B cell (primary cell): Measurements from ENCODE around the gene OR8B8. TPM values are rescaled to one million over a fixed set of nuclear protein-coding genes. Genes with fewer than 3 reads are reported as not detected.

Experiments used
- ATAC-seq: fragments of 200-7000 bp; cut with Tn5 transposase; one replicate; pipeline ENCODE4 v1.10.0; 2021; ENCODE audit warnings: low read depth, mild to moderate bottlenecking, moderate number of reproducible peaks, moderate library complexity
- CTCF ChIA-PET: fragments of 350-600 bp; sonication (Branson Sonifier 250); formaldehyde crosslinking; loops from one replicate; lab custom pipeline; 2021; ENCODE audit warnings: antibody characterized with exemption, inconsistent platforms; lab: Charles Lee
- POLR2A ChIA-PET: fragments of 350-600 bp; sonication (Branson Sonifier 250); formaldehyde crosslinking; loops from one replicate; lab custom pipeline; 2021; ENCODE audit warnings: antibody characterized with exemption; lab: Charles Lee
- DNase-seq: peaks from one replicate; pipeline ENCODE4 v3.0.0; 2013
- H2AFZ ChIP-seq: 2 replicates; pipeline ENCODE4 v1.6.1; 2012; ENCODE audit warnings: mild to moderate bottlenecking, low read depth, low read length; ENCODE audit not compliant: insufficient read depth, poor library complexity, severe bottlenecking
- H3K27ac ChIP-seq, 2 donors: 1 replicate in 1 of 2; 2 replicates in 1 of 2; pipeline ENCODE4 v1.5.1; 2012 to 2013; ENCODE audit warnings: low read length in 2 of 2, mild to moderate bottlenecking in 2 of 2, moderate library complexity in 1 of 2
- H3K27me3 ChIP-seq, 4 experiments: fragments of 200-600 bp in 1 of 4; sonication (generic) in 1 of 4; replicated peaks in 1 of 4; 1 replicate in 2 of 4; 2 replicates in 2 of 4; pipeline versions ENCODE4 v1.6.1 to v1.7.0; 2013 to 2016; ENCODE audit warnings: low read length in 3 of 4, mild to moderate bottlenecking in 2 of 4, mixed read lengths in 1 of 4, moderate library complexity in 1 of 4; ENCODE audit not compliant: insufficient read depth in 4 of 4, control insufficient read depth in 3 of 4; ENCODE audit errors: control extremely low read depth in 1 of 4
- H3K36me3 ChIP-seq, 2 experiments: replicated peaks in 1 of 2; 1 replicate in 1 of 2; 2 replicates in 1 of 2; pipeline versions ENCODE4 v1.6.1 to v1.7.1; 2013; ENCODE audit warnings: low read length in 1 of 2; ENCODE audit not compliant: insufficient read depth in 2 of 2, control insufficient read depth in 1 of 2; ENCODE audit errors: control extremely low read depth in 1 of 2, extremely low read depth in 1 of 2
- H3K4me1 ChIP-seq, 2 donors: fragments of 200-600 bp in 1 of 2; sonication (generic) in 1 of 2; 1 replicate in 1 of 2; 2 replicates in 1 of 2; pipeline versions ENCODE4 v1.5.1 to v1.6.1; 2013 to 2017; ENCODE audit warnings: low read length in 2 of 2; ENCODE audit not compliant: control insufficient read depth in 2 of 2, insufficient read depth in 2 of 2
- H3K4me2 ChIP-seq: replicated peaks from 2 replicates; pipeline ENCODE3; 2012; ENCODE audit warnings: mild to moderate bottlenecking, low read depth, low read length; ENCODE audit not compliant: poor library complexity, severe bottlenecking
- H3K4me3 ChIP-seq, 5 experiments: fragments of 200-600 bp in 1 of 5; sonication (generic) in 1 of 5; 1 replicate in 3 of 5; 2 replicates in 2 of 5; pipeline versions ENCODE4 v1.5.1 to v1.7.0; 2011 to 2016; ENCODE audit warnings: low read length in 4 of 5, mild to moderate bottlenecking in 4 of 5, low read depth in 2 of 5, control low read depth in 1 of 5, moderate library complexity in 1 of 5; ENCODE audit not compliant: insufficient read depth in 1 of 5; ENCODE audit errors: control extremely low read depth in 1 of 5, extremely low read depth in 1 of 5
- H3K79me2 ChIP-seq: fragments of 200-600 bp; sonication (generic); one replicate; pipeline ENCODE4 v1.6.0; 2016; ENCODE audit warnings: low read length; ENCODE audit not compliant: control insufficient read depth, insufficient read depth
- H3K9ac ChIP-seq: fragments of 200-600 bp; sonication (generic); 2 replicates; pipeline ENCODE4 v1.6.1; 2017; ENCODE audit warnings: mild to moderate bottlenecking, low read length, moderate library complexity
- H3K9me3 ChIP-seq, 3 donors: one replicate each; pipeline versions ENCODE4 v1.6.1 to v1.7.1; 2013; ENCODE audit warnings: low read length in 2 of 3; ENCODE audit not compliant: control insufficient read depth in 2 of 3, insufficient read depth in 1 of 3; ENCODE audit errors: control extremely low read depth in 1 of 3
- H4K20me1 ChIP-seq: 2 replicates; pipeline ENCODE4 v1.6.0; 2012; ENCODE audit warnings: mild to moderate bottlenecking, low read length; ENCODE audit not compliant: insufficient read depth, control insufficient read depth, poor library complexity, severe bottlenecking
- H3K27ac Mint-ChIP-seq: one replicate; pipeline ENCODE4 v1.8.0; 2021; ENCODE audit warnings: mixed read lengths
- H3K27me3 Mint-ChIP-seq: one replicate; pipeline ENCODE4 v1.8.0; 2021; ENCODE audit warnings: mixed read lengths
- H3K4me1 Mint-ChIP-seq: one replicate; pipeline ENCODE4 v1.8.0; 2021; ENCODE audit warnings: mixed read lengths
- H3K4me3 Mint-ChIP-seq: one replicate; pipeline ENCODE4 v1.8.0; 2021; ENCODE audit warnings: mixed read lengths
- H3K9me3 Mint-ChIP-seq: one replicate; pipeline ENCODE4 v1.8.0; 2022; ENCODE audit warnings: mixed read lengths; ENCODE audit not compliant: insufficient read depth
- EZH2 ChIP-seq: IDR thresholded peaks from 2 replicates; pipeline ENCODE4 v1.6.1; 2012; ENCODE audit warnings: borderline replicate concordance, low read depth, mild to moderate bottlenecking, moderate library complexity, low read length; ENCODE audit not compliant: insufficient read depth, poor library complexity, severe bottlenecking
- WGBS: methylation state at CpG from one replicate; pipeline ENCODE4 v1.1.5; 2013; ENCODE audit warnings: missing lambda C conversion rate; ENCODE audit not compliant: insufficient coverage; 5-methylcytosine and 5-hydroxymethylcytosine counted together
- intact Hi-C: fragments of 100-400 bp; cut with micrococcal nuclease; formaldehyde crosslinking; loops from one replicate; pipeline ENCODE4 v1.10.0; 2022
- polyA plus RNA-seq: library from polyadenylated mRNA; depleted of rRNA; stranded (reverse); fragments of >200 nt; gene quantifications from 2 replicates; pipeline ENCODE4 v1.2.3, GENCODE V29; 2012
- total RNA-seq, 2 donors: library from RNA; stranded (reverse); fragments of 120-200 nt in 1 of 2; gene quantifications; 1 replicate in 1 of 2; 2 replicates in 1 of 2; pipeline versions ENCODE4 v1.2.3 to v1.2.4, GENCODE V29; 2013 to 2022
- TF ChIP-seq, protein P1 (sequence below): fragments of 200-600 bp; IDR thresholded peaks from one replicate; pipeline ENCODE4 v1.8.0; 2022; ENCODE audit warnings: antibody characterized with exemption, mild to moderate bottlenecking

The OR8B8 gene
- total and polyA plus RNA-seq, 2 donors (not counting 1 experiment from before 2014, with no cell fraction given) = not detected

DNA sequence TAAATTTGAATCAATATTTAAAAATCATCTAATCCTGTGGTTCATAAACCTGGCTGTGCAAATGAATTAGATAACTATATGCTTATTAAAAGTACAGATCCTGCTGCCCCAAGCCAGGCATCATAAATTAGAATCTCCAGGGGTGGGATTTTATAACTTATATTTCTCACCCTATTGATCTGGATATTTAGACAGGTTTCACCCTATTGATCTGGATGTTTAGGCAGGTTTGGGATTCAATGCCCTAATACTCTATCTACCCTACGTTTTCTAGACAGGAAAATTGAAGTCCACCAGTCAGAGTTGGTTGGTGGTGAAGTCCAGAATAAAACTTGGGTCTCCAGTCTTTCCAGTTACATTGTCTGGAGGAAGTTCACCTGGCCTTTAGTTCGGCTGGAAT lies 2.6 kb downstream of the OR8B8 start:
- Histone ChIP-seq H3K4me2 (no peak overlapping the region), H3K4me3 (no peak overlapping the region), H4K20me1 (no peaks in the 10 kb centered on the region), H3K27me3 (peaks cover 0 to 3% (median 0%) of the 10 kb centered on the region in 4 experiments), H3K27ac (no peak overlapping the region), H3K4me1 (no peaks in the 10 kb centered on the region), H3K36me3 (no peaks in the 10 kb centered on the region), H2AFZ (no peak overlapping the region), H3K9ac (no peak overlapping the region), H3K79me2 (no peaks in the 10 kb centered on the region), H3K9me3 (no peaks in the 10 kb centered on the region)
- Mint-ChIP-seq H3K9me3 (no peaks in the 10 kb centered on the region), H3K27ac (no peak overlapping the region), H3K27me3 (peaks cover 34% of the 10 kb centered on the region), H3K4me1 (no peaks in the 10 kb centered on the region), H3K4me3 (no peak overlapping the region)
- no peak for ATAC-seq
- CTCF ChIA-PET = no interaction called here
- WGBS = 78% methylated on average over 1 of the region's 2 CpGs
- POLR2A ChIA-PET = no interaction called here
- no peak for DNase-seq
- intact Hi-C loops = no loop called here
- TF ChIP-seq, protein P1, sequence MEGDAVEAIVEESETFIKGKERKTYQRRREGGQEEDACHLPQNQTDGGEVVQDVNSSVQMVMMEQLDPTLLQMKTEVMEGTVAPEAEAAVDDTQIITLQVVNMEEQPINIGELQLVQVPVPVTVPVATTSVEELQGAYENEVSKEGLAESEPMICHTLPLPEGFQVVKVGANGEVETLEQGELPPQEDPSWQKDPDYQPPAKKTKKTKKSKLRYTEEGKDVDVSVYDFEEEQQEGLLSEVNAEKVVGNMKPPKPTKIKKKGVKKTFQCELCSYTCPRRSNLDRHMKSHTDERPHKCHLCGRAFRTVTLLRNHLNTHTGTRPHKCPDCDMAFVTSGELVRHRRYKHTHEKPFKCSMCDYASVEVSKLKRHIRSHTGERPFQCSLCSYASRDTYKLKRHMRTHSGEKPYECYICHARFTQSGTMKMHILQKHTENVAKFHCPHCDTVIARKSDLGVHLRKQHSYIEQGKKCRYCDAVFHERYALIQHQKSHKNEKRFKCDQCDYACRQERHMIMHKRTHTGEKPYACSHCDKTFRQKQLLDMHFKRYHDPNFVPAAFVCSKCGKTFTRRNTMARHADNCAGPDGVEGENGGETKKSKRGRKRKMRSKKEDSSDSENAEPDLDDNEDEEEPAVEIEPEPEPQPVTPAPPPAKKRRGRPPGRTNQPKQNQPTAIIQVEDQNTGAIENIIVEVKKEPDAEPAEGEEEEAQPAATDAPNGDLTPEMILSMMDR = no peak
- no peak for TF ChIP-seq EZH2

DNA sequence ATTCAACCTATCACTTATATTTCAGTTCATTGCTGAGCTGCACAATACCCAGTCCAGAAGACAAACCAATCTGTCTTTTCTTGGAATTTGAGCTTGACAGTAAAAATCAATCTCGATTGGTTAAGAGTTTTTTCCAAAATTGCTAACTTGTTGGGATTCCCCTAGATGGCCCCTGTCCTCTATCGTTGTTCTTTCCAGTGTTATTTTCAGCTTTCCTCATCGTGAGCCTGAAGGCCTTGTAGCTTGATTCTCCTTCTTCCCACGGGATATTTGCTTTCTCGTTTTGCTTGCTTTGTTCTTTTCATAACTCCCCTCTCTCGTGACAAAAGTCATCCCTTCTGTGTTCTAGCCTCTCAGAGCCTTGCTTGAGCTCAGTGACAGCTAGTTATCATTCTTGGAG lies 3.1 kb downstream of the OR8B8 start:
- Mint-ChIP-seq H3K27me3 (peaks cover 34% of the 10 kb centered on the region), H3K27ac (no peak overlapping the region), H3K4me1 (no peaks in the 10 kb centered on the region), H3K9me3 (no peaks in the 10 kb centered on the region), H3K4me3 (no peak overlapping the region)
- CTCF ChIA-PET = no interaction called here
- Histone ChIP-seq H3K27ac (no peak overlapping the region), H3K9me3 (peaks cover 0 to 2% (median 0%) of the 10 kb centered on the region in 3 donors), H3K36me3 (no peaks in the 10 kb centered on the region), H3K4me3 (no peak overlapping the region), H3K27me3 (peaks cover 0 to 3% (median 0%) of the 10 kb centered on the region in 4 experiments), H2AFZ (no peak overlapping the region), H3K79me2 (no peaks in the 10 kb centered on the region), H3K9ac (no peak overlapping the region), H4K20me1 (no peaks in the 10 kb centered on the region), H3K4me2 (no peak overlapping the region), H3K4me1 (no peaks in the 10 kb centered on the region)
- ATAC-seq = no peak
- POLR2A ChIA-PET = no interaction called here
- TF ChIP-seq, protein P1 = no peak
- no peak for TF ChIP-seq EZH2
- intact Hi-C loops = no loop called here
- WGBS = 78% methylated on average over 6 of the region's 6 CpGs
- no peak for DNase-seq
